ENCODE data around the gene CNOT6. TPM values are rescaled to one million over a fixed set of nuclear protein-coding genes. Genes with fewer than 3 reads are reported as not detected.
"Not testable (repeated sequence)": the region's sequence is repeated elsewhere in the genome, so short reads cannot be mapped to it uniquely, and the experiment has no call there.

Gene CNOT6
- total RNA-seq, 1 experiment from 2014 or later, result 14.4 TPM

GRCh38 chr5:180470966-180471582, 23.1 kb upstream of the CNOT6 start:
- peak; percentile 39 for DNase-seq (ENCODE audit: low read depth)

- DNase-seq (ENCODE audit: low read depth), result no peak
Observed at GRCh38 chr5:180471866-180472265, 22.3 kb upstream of the CNOT6 start.

GRCh38 chr5:180472269-180472668, 21.9 kb upstream of the CNOT6 start:
- DNase-seq (ENCODE audit: low read depth), result no peak

GRCh38 chr5:180473386-180473785, 20.8 kb upstream of the CNOT6 start:
- DNase-seq (ENCODE audit: low read depth), result not testable (repeated sequence)

- no peak for DNase-seq (ENCODE audit: low read depth)
Observed at GRCh38 chr5:180474569-180474968, 19.6 kb upstream of the CNOT6 start.

- DNase-seq (ENCODE audit: low read depth), result not testable (repeated sequence)
Observed at GRCh38 chr5:180475969-180476524, 18.1 kb upstream of the CNOT6 start.

- DNase-seq (ENCODE audit: low read depth), result no peak
Observed at GRCh38 chr5:180484813-180485212, 9.4 kb upstream of the CNOT6 start.

- peak; percentile 17 for DNase-seq (ENCODE audit: low read depth)
Observed at GRCh38 chr5:180486636-180487149, 7.5 kb upstream of the CNOT6 start.

- DNase-seq (ENCODE audit: low read depth), result no peak
Observed at GRCh38 chr5:180487556-180487955, 6.6 kb upstream of the CNOT6 start.

- no peak for DNase-seq (ENCODE audit: low read depth)
Observed at GRCh38 chr5:180491496-180491895, 2.7 kb upstream of the CNOT6 start.

- no peak for DNase-seq (ENCODE audit: low read depth)
Observed at GRCh38 chr5:180492226-180492903, 1.8 kb upstream of the CNOT6 start.

GRCh38 chr5:180494510-180495181, 467 bp downstream of the CNOT6 start:
- DNase-seq (ENCODE audit: low read depth), result peak; percentile 32

GRCh38 chr5:180495292-180495691, 1.1 kb downstream of the CNOT6 start:
- no peak for DNase-seq (ENCODE audit: low read depth)

GRCh38 chr5:180495991-180496741, 2.0 kb downstream of the CNOT6 start:
- DNase-seq (ENCODE audit: low read depth), result no peak

- not testable (repeated sequence) for DNase-seq (ENCODE audit: low read depth)
Observed at GRCh38 chr5:180496806-180497205, 2.6 kb downstream of the CNOT6 start.

- DNase-seq (ENCODE audit: low read depth), result not testable (repeated sequence)
Observed at GRCh38 chr5:180497865-180498264, 3.7 kb downstream of the CNOT6 start.

- DNase-seq (ENCODE audit: low read depth), result no peak
Observed at GRCh38 chr5:180498378-180498777, 4.2 kb downstream of the CNOT6 start.

- DNase-seq (ENCODE audit: low read depth), result no peak
Observed at GRCh38 chr5:180499684-180500083, 5.5 kb downstream of the CNOT6 start.

- not testable (repeated sequence) for DNase-seq (ENCODE audit: low read depth)
Observed at GRCh38 chr5:180500300-180500699, 6.1 kb downstream of the CNOT6 start.

- DNase-seq (ENCODE audit: low read depth), result no peak
Observed at GRCh38 chr5:180507661-180508060, 13.5 kb downstream of the CNOT6 start.

- DNase-seq (ENCODE audit: low read depth), result no peak
Observed at GRCh38 chr5:180515294-180515693, 21.1 kb downstream of the CNOT6 start.

Measured in LHCN-M2 (cell line).